NK-92 treated with Interleukin-12 subunit alpha and Interleukin-12 subunit beta, amount 100 ng/mL, for 24 hours (cell line): ENCODE data around the gene AARS2.
"Not testable (repeated sequence)": the region's sequence is repeated elsewhere in the genome, so short reads cannot be mapped to it uniquely, and the experiment has no call there.

Experiments used
- DNase-seq: peaks from one replicate; lab custom pipeline; 2025; lab: John Stamatoyannopoulos, UW

AARS2 gene

DNA sequence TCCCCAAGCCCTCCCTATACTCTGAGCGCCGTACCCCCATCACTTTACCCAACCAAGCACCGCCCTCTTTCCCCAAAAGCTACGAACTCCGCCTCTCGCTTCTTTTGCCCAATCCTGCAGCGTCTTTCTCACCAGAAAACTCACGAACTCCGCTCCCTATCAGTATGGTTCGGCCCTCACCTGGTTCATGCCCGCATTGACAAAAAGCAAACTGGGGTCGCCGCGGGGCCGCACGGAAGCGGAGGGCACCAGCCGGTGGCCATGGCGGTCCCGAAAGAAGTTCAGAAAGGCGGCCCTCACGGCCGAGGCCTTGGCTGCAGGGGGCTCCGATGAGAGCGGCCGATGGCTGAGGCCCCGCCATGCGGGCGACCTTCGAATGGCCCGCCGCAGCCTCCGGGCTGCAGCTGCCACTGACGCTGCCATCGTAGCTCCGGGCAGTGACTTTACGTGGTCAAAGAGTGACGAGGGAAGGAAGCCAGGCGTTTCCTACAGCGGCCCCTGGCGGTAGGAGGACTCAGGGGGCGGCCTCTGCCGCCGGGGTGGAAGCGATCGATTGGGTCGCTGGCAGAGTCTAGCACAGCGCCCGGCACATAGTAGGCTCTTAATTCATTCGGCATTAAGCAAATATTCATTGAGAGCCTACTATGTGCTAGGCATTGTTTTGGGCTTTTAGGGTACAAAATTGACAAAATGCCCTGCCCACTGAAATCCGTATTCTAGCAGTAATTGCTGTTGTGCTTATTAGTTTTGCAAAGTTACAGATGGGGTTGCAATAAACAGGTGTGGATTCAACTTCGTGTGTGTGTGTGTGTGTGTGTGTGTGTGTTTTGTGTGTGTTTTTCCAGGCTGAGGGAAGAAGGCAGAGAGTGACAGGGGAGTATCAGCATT lies at the start of gene AARS2:
Gene AARS2 (minus strand): TSS at position 447 of the 888 bp plus-strand sequence. CDS start 24 bp downstream, at position 423.
- peak; percentile 79 for DNase-seq

DNA sequence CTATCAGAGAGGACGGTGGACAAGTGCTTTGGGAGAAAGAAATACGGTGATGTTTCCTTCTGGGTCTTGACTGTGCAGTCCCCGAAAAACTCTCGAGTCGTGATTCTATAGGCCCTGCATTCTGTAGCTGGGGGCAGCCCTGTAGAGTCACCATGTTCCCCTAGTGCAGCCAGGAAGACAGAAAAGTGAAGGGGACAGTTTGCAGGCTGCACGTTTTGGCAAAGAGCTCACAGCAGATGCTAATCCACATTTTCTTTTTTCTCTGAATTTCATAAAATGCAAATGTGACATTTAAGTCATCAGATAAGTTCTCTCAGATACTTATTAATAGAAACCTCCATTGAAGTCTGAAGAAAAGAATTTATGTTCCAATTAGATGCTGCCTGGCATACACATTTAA lies 48.8 kb upstream of the AARS2 start:
- DNase-seq: no peak

DNA sequence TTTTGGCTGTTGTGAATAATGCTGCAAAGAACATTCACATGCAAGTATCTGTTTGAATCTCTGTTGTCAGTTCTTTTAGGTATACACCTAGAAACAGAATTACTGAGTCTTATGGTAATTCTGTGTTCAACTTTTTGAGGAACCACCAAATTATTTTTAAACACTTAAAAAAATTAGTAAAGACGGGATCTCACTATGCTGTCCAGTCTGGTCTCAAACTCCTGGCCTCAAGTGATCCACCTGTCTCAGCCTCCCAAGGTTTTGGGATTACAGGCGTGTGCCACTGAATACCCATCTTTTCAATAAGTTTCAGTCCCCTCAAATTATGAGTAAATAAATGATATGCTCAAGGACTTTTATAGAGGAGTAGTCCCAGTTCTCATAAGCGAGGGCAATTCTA lies 46.8 kb upstream of the AARS2 start:
- no peak for DNase-seq

DNA sequence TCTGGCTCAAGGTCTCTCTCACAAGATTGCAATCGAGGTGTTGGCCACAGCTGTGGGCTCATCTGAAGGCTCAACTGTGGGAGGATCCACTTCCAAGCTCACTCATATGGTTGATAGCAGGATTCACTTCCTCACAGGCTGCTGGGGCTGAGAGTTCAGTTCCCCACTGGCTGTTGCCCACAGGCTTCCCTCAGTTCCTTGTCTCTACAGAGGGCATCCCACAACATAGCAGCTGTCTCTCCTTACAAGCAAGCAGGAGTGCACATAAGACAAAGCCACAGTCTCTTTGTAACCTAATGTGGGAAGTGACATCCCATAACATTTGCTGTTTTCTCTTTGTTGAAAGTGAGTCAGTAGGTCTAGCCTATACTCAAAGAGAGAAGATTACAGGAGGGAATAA lies 43.3 kb upstream of the AARS2 start:
- no peak for DNase-seq

DNA sequence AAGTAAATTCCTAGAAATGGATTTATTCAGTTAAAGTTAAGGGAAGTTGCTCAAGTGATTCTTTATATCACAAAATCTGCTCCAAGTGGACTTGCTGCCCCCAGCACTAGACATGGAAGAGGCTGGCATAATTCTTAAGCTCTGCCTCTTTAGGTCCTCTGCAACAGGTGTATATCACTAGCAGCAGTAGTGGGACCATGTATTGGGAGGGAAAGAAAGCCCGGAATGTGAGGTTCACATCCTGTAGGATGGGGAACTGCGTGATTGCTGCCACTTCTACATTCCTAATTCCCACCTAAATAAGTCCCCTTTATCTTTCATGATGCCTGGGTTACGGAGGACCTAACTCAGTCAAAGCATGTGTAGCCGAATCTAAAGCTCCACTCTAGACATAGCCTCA lies 42.5 kb upstream of the AARS2 start:
- no peak for DNase-seq

DNA sequence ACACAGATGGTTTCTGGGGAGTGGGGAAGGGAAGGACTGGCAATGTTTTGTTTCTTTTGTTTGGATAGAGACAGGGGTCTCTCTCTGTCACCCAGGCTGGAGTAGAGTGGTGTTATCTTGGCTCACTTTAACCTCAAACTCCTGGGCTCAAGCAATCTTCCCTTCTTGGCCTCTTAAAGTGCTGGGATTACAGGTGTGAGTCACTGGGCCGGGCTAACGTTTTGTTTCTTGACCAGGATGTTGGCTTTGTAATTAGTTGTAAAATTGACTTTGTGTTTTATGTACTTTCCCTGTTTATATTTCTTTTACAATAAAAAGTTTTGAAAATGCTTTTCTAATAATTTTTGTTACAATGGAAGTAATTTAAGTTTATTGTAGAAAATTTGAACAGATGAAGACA lies 40.2 kb upstream of the AARS2 start:
- DNase-seq: no peak

DNA sequence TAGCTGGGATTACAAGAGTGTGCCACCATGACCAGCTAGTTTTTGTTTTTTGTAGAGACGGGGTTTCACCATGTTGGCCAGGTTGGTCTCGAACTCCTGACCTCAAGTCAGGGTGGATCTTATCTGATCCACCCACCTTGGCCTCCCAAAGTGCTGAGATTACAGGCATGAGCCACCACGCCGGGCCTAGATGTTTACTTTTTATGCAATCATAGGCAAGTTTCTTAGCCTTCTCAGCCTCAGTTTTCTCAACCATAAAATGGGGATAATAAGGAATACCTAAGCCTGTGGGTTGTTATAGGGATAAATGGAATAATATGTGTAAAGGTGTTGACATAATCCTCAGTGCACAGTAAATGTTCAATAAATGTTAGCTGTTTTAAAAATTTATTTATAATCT lies 39.1 kb upstream of the AARS2 start:
- DNase-seq: no peak

DNA sequence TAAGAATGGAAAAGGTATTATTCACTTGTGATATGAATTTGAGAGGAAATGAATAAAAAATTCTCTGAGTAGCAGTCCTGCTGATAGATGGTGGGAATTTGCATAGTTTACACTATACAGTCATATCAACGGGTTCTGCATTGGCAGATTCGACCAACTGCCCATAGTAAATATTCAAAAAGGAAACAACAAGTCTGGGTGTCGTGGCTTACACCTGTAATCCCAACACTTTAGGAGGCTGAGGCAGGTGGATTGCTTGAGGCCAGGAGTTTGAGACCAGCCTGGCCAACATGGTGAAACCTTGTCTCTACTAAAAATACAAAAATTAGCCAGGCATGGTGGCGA lies 37.5 kb upstream of the AARS2 start:
- not testable (repeated sequence) for DNase-seq

DNA sequence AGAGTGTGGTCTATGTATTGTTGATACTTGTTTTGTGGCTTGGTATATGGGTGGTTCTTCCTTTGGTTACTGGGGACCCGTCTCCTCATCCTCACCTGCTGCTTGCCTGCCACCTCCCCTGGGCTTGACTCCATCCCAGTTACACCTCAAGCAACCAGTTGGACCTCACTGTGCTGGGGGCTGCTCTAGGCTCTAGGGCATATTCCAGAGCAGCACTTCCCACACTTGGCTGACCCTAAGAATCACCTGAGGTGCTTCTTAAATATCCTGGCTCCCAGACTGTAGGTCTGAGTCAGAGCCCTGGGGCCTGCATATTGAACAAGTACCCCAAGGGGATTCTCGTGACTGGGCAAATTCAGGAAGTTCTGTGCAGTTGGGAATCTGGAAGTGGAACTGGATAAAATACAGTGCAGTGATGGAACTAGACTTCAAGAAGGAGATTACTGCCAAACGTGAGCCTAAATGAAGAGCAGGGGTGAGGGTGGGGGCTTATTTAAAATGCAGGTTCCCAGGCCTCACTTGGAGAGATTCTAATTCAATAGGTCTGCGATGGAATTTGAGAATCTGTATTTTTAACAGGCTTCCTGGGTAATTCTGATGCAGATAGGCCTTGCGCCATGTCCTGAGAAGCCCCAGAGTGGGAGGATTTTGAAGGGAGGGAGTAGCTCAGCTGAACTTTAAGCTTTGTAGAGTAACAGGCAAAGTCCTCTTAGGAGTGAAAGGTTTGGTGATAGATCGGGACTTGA lies 36.9 kb upstream of the AARS2 start:
- no peak for DNase-seq

DNA sequence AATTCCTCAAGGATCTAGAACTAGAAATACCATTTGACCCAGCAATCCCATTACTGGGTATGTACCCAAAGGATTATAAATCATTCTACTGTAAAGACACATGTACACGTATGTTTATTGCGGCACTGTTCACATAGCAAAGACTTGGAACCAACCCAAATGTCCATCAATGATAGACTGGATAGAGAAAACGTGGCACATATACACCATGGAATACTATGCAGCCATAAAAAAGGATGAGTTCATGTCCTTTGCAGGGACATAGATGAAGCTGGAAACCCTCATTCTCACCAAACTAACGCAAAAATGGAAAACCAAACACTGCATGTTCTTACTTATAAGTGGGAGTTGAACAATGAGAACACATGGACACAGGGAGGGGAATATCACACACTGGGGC lies 33.7 kb upstream of the AARS2 start:
- DNase-seq: not testable (repeated sequence)

DNA sequence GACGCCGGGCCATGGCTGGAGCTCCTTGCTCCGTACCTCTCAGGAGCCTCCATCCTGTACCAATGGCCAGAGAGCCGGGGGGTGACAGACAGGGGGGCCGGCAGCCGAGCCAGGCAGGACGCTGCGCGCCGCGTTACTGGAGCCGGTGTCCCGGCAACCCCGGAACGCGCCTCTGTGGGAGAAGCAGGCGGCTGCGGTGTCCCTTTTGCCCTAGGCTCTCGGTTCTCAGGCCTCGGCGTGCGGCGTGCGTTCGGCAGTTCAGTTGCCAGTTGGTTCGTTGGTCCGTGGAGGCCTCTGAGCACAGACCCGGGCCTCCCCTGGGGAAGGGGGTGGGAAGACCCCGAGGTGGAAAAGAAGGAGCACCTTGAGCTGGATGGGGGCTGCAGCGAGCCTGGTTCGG lies 29.3 kb upstream of the AARS2 start, which contains the start of gene SPATS1:
Gene SPATS1 (plus strand): TSS at position 162 of the 400 bp plus-strand sequence. CDS start 446 bp downstream, outside the sequence.
- DNase-seq: no peak

DNA sequence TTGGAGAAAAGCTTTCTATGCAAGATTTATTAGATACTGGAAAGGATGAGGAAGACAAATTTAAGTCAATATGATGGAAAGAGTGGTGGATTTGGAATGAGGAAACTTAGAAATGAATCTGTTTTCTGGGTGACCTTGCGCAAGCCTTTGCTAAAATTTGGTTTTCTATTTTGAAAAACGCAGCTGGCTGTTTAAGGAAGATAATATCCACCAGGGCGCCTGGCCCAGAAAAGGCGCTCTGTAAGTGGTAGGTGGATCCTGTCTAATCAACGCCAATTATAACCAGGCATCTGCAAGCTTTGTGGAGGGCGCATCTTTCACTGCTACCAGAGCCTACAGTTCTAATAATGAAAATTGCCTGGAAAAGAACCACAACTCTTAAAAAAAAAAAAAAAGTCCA lies 28.9 kb upstream of the AARS2 start:
- no peak for DNase-seq

DNA sequence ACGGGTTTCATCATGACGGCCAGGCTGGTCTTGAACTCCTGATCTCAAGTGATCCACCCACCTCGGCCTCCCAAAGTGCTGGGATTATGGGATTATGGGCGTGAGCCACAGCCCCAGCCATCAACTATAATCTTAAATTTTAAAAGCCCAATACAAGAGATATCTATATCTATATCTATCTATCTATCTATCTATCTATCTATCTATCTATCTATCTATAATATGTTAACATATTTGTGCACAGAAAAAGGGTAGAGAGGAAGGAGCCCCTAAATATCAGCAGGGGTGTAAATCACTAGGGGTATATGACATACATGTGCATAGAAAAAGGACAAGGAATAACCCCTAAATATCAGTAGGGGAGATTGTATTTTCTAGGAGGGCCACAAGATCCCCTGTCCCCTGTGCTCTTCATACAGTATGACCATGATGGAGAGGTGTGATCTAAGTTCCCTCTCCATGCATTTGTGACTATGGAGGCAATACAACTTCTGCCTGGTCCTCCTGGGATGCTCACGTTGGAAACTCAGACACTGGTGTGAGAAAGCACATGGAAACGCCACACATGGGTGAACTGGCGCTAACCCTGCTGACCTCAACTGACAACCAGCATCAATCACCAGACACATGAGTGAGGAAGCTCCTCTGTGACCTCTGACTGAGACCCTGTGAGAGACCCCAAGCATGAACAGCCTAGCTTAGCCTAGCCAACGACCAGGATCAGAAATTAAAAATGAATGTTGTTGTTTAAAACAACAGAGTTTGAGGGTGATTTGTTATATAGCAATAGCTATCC lies 28.1 kb upstream of the AARS2 start:
- DNase-seq: no peak

DNA sequence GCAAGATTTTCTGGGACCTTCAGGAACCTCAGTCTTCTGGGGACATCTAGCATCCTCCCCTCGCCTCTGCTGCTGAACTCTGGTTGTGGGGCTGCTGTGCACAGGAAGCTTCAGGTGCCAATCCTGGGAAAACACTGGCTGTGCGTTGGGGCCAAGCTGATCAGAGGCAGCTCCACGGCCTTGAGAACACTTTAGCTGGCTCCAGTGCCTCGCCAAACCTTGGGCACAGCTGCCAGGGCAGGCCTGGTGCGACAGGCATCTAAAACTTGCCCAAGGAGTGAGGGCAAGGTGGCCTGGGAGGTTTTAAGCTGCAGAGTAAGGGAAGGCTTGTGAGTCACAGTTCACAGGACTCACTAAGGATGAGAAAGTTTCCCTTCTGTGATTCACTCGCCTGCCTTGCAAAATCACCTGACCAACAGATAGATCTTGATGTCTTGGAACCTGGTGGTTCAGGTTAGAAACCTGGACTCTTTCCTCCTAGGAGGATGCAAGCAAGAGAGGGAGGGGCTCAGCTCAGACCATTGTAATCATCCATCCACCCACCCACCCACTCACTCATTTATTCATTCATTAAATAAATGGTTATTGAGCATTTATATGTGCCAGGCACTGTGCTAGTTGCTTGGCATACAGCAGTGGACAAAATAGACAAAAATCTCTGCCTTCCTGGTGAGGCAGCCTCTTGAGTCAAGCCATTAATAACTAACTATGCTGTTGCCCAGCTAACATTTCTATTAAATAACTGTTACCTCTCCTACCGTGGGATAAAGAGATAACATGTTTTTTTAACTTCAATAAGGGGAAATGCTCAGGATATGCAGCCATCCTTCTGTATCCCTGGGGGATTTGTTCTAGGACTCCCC lies 26.8 kb upstream of the AARS2 start:
- DNase-seq: no peak

DNA sequence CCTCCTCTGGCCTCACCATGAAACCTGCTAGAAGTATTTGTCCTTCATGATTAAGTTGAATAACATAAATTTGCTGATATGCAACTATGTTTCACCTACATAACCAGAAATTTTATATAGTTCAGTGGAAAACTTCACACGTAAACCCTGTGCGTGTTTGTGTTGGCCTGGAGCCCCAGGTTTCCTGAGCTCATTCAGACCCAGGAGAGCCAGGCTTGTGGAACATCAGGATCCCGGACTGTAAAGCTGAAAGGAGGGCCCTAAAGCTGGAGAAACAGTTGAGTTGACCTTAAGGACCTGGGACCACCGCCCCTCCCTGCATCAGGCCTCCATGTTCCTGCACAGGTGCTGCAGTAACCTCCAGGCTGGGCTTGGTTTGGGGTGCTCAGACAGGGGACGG lies 26.2 kb upstream of the AARS2 start:
- no peak for DNase-seq

DNA sequence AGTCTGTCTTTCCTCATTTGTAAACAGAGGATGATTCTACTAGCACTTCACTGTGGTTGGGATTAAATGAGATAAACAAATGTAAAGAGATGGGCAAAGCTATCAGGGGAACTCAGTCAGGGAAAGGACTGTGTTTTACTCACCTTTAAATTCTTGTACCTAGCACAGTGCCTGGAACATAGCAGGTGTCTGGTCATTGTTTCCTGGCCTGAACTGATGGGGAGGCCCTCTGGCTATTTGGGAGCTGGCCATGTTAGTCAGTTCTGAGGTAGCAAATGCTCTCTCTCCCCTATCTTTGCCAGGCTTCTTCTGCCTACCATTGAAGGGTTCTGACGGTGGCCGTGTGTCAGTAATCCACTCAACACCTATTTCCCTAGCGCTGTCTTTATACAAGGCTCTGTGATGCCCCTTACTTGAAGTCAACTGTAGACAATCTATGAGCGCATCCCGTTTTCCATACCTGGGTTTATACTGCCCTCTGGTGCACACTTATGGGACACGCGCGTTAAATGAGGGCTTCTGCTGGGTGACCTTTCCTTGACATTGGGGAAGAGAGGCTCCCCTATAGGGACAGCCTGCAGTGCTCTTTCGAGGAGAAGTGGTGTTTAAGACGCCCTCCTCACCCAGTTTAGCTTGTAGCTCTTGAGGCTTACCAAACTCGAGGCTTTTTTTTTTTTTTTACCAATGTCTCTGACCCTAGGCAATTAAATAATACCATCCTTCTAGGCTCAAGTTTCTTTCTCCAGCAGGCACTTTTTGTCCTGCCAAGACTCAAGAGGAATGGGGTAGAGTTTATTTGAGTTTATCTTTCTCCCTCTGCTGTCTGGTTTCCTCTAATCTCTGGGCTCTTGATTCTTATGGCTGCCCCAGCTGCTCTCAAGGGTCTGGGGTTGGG lies 25.3 kb upstream of the AARS2 start:
- DNase-seq: peak; percentile 33

DNA sequence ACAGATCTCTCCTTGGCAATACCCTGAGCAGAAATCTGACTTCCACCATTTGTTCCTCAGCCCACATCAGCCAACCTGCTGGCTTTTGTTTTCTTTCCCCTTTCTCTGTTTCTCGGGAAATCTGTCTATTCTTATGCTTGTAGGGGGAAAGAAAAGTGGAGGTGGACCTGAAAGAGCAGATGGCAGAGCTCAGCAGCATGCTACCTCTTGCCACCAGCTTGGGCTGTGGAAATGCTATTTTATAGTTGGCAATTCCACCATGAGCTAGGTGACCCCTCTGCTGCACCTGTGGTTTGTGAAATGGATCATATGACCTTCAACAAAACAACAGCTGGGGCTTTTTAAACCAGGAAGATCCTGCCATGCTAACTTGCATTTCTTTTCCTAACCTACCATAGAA lies 22.5 kb upstream of the AARS2 start:
- DNase-seq: no peak

DNA sequence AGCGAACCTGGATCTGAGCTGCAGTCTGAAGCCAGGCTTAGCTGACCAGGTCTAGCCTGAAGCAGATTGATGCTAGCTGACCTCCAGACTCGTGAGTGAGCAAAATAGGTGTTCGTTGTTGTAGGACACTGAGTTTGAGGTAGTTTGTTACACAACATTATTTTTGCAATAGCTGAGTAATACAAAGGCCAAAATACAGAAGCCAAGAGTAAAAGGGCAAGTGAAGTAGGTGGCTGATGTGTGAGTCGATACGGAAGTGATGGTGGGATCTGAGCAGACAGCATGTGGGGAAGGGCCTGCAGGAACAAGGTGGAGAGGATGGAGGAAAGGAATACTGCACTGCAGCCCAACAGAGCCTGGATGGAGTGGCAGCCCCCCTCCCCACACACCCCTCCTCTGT lies 20.8 kb upstream of the AARS2 start:
- DNase-seq: no peak

DNA sequence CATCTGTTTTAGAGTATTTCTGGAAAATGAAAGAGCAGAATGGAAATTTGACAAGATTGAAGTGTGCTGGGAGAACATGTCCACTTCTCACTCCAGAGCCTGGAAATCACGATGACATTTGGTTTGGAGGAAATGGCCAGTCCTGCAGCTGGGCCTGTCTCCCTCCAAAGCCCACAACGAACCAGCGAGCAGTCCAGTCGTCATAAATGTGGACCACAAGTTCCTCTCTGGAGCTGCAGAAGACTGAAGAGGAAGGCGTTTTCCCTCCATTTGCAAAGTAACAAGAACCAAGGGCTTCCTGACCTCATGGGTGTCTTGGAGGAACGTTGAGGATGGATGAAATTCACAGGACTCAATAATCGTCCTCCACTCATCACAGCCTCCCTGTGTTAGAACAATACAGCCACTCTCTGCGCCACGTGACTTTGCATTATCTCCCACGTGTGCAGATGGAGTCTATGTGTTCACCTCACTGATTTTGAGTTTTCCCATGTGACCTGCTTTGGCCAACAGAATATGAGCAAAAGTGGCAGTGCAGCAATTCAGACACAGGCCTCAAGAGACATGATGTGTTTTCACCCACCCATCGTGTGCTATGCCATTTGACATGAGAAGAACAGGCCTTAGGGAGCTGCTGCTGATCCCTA lies 20.2 kb upstream of the AARS2 start:
- no peak for DNase-seq

DNA sequence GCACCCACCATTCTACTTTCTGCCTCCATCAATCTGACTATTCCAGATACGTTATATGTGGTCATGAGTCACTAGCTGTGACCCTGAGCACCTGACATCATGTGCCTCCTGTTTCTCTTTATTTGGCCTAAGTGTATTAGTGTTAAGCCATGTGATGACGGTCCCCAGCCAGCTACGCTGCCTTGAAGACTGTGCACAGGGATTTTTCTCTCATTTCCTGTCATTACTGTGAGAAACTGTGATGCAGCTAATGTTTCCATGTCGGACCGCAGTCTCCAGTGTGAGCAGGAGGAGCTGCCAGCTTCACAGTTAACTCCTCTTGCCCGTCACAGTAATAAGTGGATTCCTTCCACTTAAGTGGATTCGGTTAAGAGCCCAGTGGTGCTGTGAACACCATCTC lies 19.4 kb upstream of the AARS2 start:
- DNase-seq: no peak
